Peyer's patch (tissue), 4 donors: ENCODE measurements around the gene UBE2M. TPM values are rescaled to one million over a fixed set of nuclear protein-coding genes. Genes with fewer than 3 reads are reported as not detected.

Experiments
- DNase-seq, 3 donors: peaks; one replicate each; pipeline ENCODE4 v3.0.0-alpha.2; 2017 to 2019
- H3K27ac ChIP-seq, 4 donors: fragments of 200-600 bp; sonication (generic); one replicate each; pipeline ENCODE4 v1.5.1; 2016 to 2019
- H3K27me3 ChIP-seq, 2 donors: fragments of 200-600 bp; sonication (generic); one replicate each; pipeline ENCODE4 v1.5.1; 2019
- H3K36me3 ChIP-seq, 3 donors: fragments of 200-600 bp; sonication (generic); one replicate each; pipeline ENCODE4 v1.5.1; 2016 to 2019
- H3K4me1 ChIP-seq, 4 donors: fragments of 200-600 bp; sonication (generic); one replicate each; pipeline ENCODE4 v1.5.1; 2016 to 2019
- H3K4me3 ChIP-seq, 4 donors: fragments of 200-600 bp; sonication (generic); 1 replicate in 3 of 4; 2 replicates in 1 of 4; pipeline ENCODE4 v1.5.1; 2016 to 2019; ENCODE audit warnings: mild to moderate bottlenecking in 1 of 4
- H3K9me3 ChIP-seq, 4 donors: fragments of 200-600 bp; sonication (generic); one replicate each; pipeline ENCODE4 v1.5.1; 2016 to 2019; ENCODE audit warnings: mild to moderate bottlenecking in 1 of 4
- POLR2A ChIP-seq, 2 donors: fragments of 450-650 bp; IDR thresholded peaks; one replicate each; pipeline ENCODE4 v1.5.1; 2017; ENCODE audit warnings: antibody characterized with exemption in 2 of 2, mild to moderate bottlenecking in 2 of 2, moderate library complexity in 2 of 2
- total RNA-seq, 4 donors: library from RNA; depleted of rRNA; stranded (reverse); fragments of >200 nt; gene quantifications; one replicate each; pipeline ENCODE4 v1.1.0, GENCODE V29; 2016
- TF ChIP-seq, protein P1 (sequence below), 6 experiments: fragments of 450-650 bp in 4 of 6; fragments of 200-600 bp in 2 of 6; sonication (generic) in 1 of 6; IDR thresholded peaks; one replicate each; pipeline ENCODE4 v1.5.1; 2017 to 2019; ENCODE audit warnings: antibody characterized with exemption in 6 of 6, mild to moderate bottlenecking in 3 of 6, moderate library complexity in 1 of 6

Gene UBE2M
- total RNA-seq, 4 donors from 2014 or later: 10.2 to 37.1 (median 18.5) TPM

DNA sequence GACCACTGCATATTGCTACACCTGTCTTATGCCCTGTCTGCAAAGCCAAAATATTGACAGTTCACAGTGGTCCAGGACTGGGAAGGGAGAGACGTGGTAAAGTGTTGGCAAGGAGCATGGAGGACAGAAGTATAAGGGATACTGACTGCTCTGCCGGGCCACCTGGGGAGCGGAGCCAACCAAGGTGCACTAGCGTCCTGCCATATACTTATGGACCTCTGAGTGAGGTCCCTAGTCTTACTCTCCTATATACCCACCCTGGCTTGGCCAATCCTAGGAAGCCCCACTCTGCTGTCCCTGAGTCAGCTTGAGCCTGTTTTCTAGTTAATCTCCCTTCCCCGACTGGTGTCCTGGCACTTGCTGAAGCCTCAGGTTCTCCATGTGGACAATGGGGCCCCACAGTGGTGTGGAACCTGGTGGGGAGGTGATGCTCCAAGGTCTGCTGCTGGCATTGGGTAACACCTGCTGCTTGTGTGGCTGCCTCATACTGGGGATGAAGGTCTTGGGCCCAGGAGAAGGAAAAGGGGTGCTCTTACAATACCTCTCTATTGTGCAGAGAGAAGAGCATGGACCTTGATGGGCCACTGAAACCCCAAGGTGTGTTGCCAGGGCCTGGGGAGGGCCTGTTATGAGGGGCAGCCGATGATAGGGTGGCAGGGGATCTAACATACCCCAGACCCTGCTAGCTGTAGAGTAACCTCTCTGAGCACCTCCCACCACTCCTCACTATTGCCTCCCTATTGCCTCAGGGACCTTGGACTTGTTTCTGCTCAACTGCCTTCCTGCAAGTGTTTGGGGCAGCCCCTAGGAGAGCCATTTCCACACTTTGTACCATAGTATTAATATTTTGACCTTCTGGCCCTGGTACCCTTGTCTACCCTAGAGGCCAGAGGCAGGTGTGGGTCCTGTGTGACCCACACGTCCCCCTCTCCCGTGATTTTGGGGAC, 21.3 kb downstream of the UBE2M start:
- H3K4me3 ChIP-seq: no peak overlapping the region
- no peaks in the 10 kb centered on the region for H3K9me3 ChIP-seq
- DNase-seq: no peak

DNA sequence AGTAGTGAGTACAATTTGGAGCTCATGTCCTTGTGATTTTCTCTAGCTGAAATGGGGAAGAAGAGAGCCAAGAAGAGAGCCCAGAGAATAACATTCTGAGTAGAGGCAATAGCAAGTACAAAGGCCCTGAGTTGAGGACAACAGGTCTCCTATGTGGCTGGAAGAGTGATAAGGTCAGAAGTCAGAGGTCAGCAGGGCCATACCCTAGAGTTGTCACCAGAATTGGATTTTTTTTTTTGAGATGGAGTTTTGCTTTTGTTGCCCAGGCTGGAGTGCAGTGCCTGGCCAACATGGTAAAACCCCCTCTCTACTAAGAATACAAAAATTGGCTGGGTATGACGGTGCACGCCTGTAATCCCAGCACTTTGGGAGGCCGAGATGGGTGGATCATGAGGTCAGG, 22.6 kb downstream of the UBE2M start:
- Histone ChIP-seq H3K4me1 (peaks cover 4 to 9% (median 7%) of the 10 kb centered on the region in 4 donors), H3K27me3 (peaks cover 0 to 8% of the 10 kb centered on the region in 2 donors), H3K27ac (no peak overlapping the region), H3K36me3 (no peaks in the 10 kb centered on the region), H3K9me3 (no peaks in the 10 kb centered on the region), H3K4me3 (no peak overlapping the region)
- DNase-seq: no peak
- no peak for TF ChIP-seq POLR2A (IDR thresholded peaks at IDR 0.05)
- TF ChIP-seq, protein P1, sequence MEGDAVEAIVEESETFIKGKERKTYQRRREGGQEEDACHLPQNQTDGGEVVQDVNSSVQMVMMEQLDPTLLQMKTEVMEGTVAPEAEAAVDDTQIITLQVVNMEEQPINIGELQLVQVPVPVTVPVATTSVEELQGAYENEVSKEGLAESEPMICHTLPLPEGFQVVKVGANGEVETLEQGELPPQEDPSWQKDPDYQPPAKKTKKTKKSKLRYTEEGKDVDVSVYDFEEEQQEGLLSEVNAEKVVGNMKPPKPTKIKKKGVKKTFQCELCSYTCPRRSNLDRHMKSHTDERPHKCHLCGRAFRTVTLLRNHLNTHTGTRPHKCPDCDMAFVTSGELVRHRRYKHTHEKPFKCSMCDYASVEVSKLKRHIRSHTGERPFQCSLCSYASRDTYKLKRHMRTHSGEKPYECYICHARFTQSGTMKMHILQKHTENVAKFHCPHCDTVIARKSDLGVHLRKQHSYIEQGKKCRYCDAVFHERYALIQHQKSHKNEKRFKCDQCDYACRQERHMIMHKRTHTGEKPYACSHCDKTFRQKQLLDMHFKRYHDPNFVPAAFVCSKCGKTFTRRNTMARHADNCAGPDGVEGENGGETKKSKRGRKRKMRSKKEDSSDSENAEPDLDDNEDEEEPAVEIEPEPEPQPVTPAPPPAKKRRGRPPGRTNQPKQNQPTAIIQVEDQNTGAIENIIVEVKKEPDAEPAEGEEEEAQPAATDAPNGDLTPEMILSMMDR (IDR thresholded peaks at IDR 0.05): no peak

More for the DNA sequence above, 21.3 kb downstream of the UBE2M start:
- no peaks in the 10 kb centered on the region for H3K36me3 ChIP-seq
- H3K27me3 ChIP-seq: peaks cover 0 to 8% of the 10 kb centered on the region in 2 donors
- TF ChIP-seq, protein P1 (IDR thresholded peaks at IDR 0.05): no peak
- no peak for TF ChIP-seq POLR2A (IDR thresholded peaks at IDR 0.05)
- no peak overlapping the region for H3K27ac ChIP-seq
- H3K4me1 ChIP-seq: peaks cover 4 to 9% (median 7%) of the 10 kb centered on the region in 4 donors

DNA sequence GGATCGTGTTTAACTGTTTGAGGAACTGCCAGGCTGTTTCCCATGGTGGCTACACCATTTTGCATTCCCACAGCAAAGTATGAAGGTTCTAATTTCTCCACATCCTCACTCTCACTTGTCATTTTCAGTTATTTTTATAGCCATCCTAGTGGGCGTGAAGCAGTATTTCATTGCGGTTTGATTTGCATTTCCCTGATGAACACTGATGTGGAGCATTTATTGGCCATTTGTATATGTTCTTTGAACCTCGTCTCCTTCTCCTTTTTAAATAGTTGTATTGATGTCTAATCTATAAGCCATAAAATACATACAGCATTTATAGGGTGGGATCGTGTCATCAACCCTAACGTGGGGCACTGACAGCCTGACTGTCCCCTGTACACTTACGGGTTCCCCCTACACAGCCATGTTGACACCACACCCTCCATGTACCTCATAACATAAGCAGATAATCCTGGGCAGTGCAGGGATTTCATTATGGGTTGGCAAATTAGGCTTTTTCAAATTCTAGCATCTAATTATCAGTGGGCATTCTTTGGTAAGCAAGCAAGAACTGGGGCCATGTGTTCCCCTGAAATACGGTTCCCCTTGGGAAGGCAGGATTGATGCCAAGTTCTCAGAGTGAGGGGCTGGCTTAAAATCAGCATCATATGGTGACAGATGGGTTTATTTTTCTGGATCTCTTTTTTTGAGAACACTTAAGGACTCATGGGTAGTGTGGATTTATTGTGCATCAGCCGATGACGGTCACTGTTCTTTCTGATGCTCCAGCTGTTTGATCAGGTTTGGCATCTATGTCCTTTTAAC, 27.2 kb downstream of the UBE2M start:
- Histone ChIP-seq H3K9me3 (no peaks in the 10 kb centered on the region), H3K4me1 (no peaks in the 10 kb centered on the region), H3K4me3 (no peak overlapping the region), H3K36me3 (no peaks in the 10 kb centered on the region), H3K27me3 (no peaks in the 10 kb centered on the region), H3K27ac (no peak overlapping the region)
- TF ChIP-seq, protein P1 (IDR thresholded peaks at IDR 0.05): no peak
- no peak for TF ChIP-seq POLR2A (IDR thresholded peaks at IDR 0.05)
- DNase-seq: no peak

- no peaks in the 10 kb centered on the region for H3K36me3 ChIP-seq
- no peak for TF ChIP-seq POLR2A (IDR thresholded peaks at IDR 0.05)
- TF ChIP-seq, protein P1 (IDR thresholded peaks at IDR 0.05): no peak
- DNase-seq: no peak
These were observed 29.0 kb downstream of the UBE2M start for GRCh38 chr19:58529405-58529804.

GRCh38 chr19:58522709-58523108, 35.7 kb downstream of the UBE2M start:
- TF ChIP-seq POLR2A (IDR thresholded peaks at IDR 0.05): no peak
- TF ChIP-seq, protein P1 (IDR thresholded peaks at IDR 0.05): no peak
- Histone ChIP-seq H3K27ac (no peak overlapping the region), H3K27me3 (no peaks in the 10 kb centered on the region), H3K4me1 (peaks cover 3 to 18% (median 12%) of the 10 kb centered on the region in 4 donors), H3K9me3 (no peaks in the 10 kb centered on the region), H3K4me3 (no peak overlapping the region), H3K36me3 (no peaks in the 10 kb centered on the region)
- DNase-seq: no peak

More at GRCh38 chr19:58529405-58529804, 29.0 kb downstream of the UBE2M start:
- no peaks in the 10 kb centered on the region for H3K27me3 ChIP-seq
- no peak overlapping the region for H3K4me3 ChIP-seq
- no peaks in the 10 kb centered on the region for H3K9me3 ChIP-seq
- H3K27ac ChIP-seq: no peak overlapping the region
- no peaks in the 10 kb centered on the region for H3K4me1 ChIP-seq
